ENCODE data around the gene UGCG.
"Not testable (repeated sequence)": the region's sequence is repeated elsewhere in the genome, so short reads cannot be mapped to it uniquely, and the experiment has no call there.

The UGCG gene

DNA sequence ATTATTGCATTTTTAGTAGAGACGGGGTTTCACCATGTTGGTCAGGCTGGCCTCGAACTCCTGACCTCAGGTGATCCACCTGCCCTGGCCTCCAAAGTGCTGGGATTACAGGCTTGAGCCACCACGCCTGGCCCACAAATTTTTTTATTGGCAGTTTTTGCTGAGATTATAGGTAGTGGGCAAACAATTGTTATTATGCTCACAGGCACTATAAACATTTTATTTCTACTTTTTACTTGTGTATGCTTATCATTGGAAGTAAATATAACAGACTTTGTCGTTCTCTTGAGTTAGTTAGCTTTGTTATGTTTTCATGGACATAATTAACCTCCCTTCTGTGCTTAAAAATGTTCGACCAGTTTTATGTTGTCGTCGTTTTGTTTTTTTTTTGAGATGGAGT is 23.9 kb downstream of the UGCG start:
- DNase-seq (ENCODE audit: low read depth), result no peak

DNA sequence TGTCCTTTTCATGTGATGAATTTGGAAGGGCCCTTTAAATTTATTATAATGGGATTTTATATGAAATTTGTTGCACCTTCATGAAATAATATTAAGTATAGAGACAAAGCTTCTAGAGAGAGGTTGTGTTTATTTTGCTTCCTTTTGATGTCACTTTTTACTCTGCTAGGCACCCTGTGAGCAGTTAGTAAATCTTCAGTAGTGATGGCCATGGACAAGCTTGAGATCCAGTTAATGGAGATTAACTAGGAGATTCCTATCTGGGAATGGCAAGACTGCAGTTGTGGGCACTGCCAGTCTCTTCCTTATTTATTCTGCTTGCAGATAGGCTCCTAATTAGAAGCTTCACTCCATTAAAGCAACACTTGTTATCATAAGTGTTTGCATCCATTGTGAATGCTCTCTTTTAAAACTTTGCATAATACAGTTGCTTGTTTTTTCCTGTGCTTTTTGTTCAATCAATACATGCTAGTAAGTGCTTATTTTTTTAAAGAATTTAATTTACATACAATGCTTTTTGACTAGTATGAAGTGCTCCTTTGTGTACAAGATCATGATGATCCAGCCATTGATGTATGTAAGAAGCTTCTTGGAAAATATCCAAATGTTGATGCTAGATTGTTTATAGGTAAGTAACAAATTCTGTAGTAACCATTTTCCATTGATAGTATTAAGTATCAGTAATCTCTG is 25.9 kb downstream of the UGCG start:
- DNase-seq (ENCODE audit: low read depth), result no peak

- no peak for DNase-seq (ENCODE audit: low read depth)
These were observed 27.7 kb downstream of the UGCG start for GRCh38 chr9:111924281-111924680.

DNA sequence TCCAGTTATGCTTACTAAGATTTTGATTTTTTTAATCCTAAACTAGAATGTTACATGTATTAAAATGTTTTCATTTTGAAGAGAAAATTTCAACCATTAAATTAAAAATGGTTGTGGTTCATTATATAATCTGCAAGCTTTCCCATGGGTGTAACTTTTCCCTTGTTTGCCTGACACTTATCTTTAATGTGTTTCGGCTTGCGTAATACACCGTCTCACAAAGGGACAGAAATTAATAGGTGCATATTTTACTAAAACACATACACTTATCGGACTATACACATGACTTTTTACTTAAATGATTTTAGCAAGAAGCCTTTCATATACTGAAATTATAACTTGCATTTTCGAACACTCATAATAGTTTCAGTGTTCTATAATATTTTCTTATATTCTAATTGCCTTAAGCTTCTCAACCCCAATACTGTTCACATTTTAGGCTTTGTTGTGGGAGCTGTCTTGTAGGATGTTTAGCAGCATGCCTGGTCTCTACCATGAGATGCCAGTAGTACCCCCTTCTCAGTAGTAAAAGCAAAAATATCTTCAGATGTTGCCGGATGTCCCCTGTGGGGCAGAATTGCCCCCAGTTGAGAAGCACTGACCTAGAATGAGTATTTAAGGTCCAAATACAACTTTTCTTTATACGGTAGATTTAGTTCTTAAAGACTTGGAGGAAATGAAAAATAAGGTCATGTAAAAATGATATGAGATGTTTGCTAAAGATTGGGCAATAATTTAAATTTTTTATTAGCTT is 28.6 kb downstream of the UGCG start:
- no peak for DNase-seq (ENCODE audit: low read depth)

DNA sequence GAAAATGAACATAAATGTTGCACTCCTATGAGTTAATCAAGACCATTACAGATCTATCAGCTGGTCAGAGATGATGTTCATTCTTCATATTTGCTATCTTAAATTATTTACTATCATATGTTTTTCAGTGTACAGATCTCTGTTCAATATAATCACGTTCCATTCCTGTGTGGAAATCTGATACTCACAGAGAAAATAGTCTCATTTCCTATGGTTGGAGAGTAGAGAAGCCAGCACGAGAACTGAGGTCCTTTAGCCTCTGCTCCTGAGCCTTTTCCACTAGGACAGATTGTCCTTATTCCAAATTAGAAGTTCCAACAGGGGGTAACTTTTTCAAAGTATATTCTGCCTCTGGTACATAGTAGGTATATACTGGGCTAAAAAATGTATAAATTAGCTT is 29.2 kb downstream of the UGCG start:
- DNase-seq (ENCODE audit: low read depth), result no peak

DNA sequence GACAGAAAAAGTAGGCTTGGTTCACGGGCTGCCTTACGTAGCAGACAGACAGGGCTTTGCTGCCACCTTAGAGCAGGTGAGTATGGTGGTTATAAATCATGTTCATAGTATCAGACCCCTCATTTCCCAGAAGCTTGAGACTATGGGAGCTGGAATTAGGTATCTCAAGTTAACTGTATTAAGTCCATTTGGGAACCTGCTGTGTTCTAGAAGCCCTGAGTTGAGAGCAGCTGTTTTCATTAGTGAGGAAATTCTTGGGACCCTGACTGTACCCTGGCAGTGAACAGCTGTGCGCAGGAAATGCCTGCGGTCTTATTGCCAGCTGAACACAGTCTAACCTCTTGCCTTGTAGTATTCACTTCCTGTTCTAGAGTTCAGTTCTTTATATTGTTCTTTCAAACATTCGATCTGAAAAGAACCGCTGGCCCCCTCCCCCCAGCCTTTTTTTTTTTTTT is 29.8 kb downstream of the UGCG start:
- peak; percentile 42 for DNase-seq (ENCODE audit: low read depth)

DNA sequence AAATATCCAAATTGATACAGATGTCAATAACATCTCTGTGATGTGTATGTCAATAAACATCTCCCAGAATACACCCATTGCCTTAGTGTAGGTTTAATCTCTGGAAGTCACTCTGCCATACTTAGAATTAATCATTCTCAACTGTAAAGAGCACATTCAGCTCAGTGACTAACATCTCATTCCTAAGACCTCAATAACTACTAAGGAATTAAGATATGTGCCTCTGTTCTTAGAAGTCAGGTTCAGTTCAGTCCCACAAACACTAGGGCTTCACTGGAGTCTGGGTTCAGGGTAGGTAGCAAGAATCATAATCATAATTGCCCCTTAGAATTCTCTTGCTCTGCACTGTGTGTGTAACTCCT is 31.7 kb downstream of the UGCG start:
- DNase-seq (ENCODE audit: low read depth), result no peak

DNA sequence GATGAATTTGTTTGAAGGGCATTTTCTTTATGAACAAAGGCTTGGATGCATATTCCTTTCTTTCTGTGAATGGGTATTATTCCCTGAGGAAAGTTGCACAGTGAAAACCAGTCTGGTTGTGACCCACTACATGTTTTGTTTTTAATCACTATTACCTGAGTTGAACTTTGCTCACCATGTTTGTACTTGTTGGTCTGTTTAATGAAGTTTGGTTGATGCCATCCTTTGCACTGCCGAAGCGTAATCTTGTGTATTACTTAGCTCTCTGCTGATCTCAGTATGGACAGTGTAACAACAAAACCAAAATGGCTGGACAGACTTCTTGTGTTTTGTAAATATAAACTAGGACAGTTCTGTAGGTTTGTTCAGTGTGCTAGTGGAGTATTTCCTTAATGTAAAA is 38.1 kb downstream of the UGCG start:
- DNase-seq (ENCODE audit: low read depth), result no peak

- DNase-seq (ENCODE audit: low read depth), result no peak
These were observed 39.8 kb downstream of the UGCG start for GRCh38 chr9:111936391-111936790.

- DNase-seq (ENCODE audit: low read depth), result no peak
These were observed 40.7 kb downstream of the UGCG start for GRCh38 chr9:111937301-111937700.

GRCh38 chr9:111937781-111938426 is 41.3 kb downstream of the UGCG start:
- peak; percentile 2 for DNase-seq (ENCODE audit: low read depth)

- DNase-seq (ENCODE audit: low read depth), result no peak
These were observed 41.8 kb downstream of the UGCG start for GRCh38 chr9:111938427-111938800.

DNA sequence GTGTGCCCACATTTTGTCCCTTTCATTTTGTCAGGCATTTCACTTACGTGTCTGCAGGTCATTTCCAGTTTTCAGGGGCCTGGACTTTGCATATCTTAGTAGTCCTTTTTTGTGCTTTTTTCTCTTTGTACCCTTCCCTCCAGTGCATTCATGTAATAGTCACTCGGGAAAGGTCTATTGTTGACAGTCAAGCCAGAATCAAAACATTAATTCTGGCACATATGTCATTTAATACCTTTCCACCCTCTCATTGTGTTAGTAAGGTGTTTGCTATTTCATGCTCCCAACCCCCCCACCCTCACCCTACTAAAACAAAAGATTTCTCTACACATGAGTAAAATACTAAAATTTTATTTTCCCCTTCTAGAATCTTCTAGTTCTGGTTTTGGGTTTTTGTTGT is 42.7 kb downstream of the UGCG start:
- no peak for DNase-seq (ENCODE audit: low read depth)

- DNase-seq (ENCODE audit: low read depth), result no peak
These were observed 44.1 kb downstream of the UGCG start for GRCh38 chr9:111940697-111941096.

DNA sequence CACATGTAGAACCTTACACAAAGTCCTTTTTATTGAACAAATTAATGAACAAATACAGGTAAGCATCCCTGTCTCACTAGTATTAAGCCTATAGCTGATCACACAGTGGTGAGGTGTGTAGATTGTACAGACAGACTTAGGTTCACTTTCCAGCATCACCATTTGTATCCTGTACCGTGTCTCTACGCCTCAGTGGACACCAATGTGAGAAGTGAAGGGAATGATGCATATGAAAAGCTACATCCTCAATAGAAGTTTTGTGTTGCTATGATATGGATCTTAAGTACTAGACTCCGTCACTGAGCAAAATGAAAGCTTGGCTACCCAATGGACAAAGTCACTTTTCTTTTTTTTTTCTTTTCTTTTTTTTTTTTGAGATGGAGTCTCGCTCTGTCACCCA is 46.6 kb downstream of the UGCG start:
- DNase-seq (ENCODE audit: low read depth), result no peak

- DNase-seq (ENCODE audit: low read depth), result no peak
These were observed 47.1 kb downstream of the UGCG start for GRCh38 chr9:111943746-111944145.

DNA sequence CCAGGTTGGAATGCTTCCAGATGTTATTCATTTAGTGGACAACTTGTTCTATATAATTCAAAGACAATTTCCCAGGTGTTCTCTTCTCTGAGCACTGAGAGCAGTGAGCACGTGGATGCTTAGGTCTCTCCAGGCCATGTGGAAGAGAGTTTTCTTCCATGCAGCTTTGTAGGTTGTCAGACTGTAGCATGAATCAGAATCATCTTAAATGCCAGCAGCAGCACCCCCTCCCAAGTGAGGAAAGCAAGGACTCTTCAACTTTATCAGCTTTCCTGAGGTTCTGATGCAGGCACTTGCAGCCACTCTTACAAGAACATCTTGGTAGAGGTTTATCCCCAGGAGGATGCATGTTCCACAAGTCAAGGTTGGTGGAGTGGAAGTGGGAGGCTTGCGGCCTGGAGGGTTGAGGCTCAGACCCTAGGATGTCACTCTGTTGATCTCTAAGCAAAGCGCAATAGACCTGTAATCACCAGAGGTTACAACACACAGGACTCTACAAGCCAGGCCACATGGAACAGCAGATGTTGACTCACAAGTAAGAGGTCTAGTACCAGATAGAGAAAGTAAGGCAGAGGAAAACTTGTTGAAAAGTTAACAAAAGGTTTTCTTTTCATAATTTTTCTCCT is 47.7 kb downstream of the UGCG start:
- no peak for DNase-seq (ENCODE audit: low read depth)

- no peak for DNase-seq (ENCODE audit: low read depth)
These were observed 48.6 kb downstream of the UGCG start for GRCh38 chr9:111945216-111945615.

DNA sequence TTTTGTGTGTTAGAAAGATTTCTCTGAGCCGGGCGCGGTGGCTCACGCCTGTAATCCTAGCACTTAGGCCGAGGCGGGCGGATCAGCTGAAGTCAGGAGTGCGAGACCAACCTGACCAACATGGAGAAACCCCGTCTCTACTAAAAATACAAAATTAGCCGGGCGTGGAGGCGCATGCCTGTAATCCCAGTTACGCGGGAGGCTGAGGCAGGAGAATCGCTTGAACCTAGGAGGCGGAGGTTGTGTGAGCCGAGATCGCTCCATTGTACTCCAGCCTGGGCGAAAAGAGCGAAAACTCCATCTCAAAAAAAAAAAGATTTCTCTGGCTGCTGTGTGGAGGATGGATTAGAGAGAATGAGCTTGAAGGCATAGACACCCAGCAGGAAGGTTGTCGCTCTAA is 51.5 kb downstream of the UGCG start:
- DNase-seq (ENCODE audit: low read depth), result not testable (repeated sequence)

- DNase-seq (ENCODE audit: low read depth), result no peak
These were observed 52.3 kb downstream of the UGCG start for GRCh38 chr9:111948951-111949350.

GRCh38 chr9:111949919-111950318 is 53.3 kb downstream of the UGCG start:
- DNase-seq (ENCODE audit: low read depth), result no peak

- DNase-seq (ENCODE audit: low read depth), result no peak
These were observed 55.9 kb downstream of the UGCG start for GRCh38 chr9:111952559-111952958.

DNA sequence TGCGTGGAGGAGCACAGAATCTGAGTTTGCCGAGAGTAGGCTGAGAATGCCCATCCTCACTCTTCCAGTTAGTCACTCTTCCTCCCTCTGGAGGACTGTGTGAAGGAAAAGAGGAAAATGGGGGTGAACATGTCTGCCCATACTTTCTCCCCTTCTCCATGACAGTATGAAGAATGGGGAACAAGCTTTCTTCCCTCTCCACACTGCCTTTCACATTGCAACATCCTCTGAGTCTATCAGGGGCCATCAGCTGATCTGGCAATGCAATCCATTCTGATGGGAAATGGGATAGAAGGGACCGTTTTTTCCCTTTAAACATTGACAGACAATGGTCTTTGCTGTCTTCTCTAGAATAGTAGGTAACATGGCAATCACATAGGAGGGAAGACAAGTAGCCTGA is 56.8 kb downstream of the UGCG start:
- DNase-seq (ENCODE audit: low read depth), result no peak
